Stimulated activated CD8-positive, alpha-beta memory T cell treated with anti-CD3 and anti-CD28 coated beads, Interleukin-7, amount 100 ng/mL, for 1 hour (primary cell): ENCODE data around the gene EXD3.
"Not testable (repeated sequence)": the region's sequence is repeated elsewhere in the genome, so short reads cannot be mapped to it uniquely, and the experiment has no call there.

Source experiments
- DNase-seq, 2 donors: peaks; one replicate each; pipeline ENCODE4 v3.0.0-alpha.2; 2020; ENCODE audit warnings: low read depth in 2 of 2

The EXD3 gene

GRCh38 chr9:137272241-137273094, 150.5 kb downstream of the EXD3 start:
- DNase-seq = no peak

DNA sequence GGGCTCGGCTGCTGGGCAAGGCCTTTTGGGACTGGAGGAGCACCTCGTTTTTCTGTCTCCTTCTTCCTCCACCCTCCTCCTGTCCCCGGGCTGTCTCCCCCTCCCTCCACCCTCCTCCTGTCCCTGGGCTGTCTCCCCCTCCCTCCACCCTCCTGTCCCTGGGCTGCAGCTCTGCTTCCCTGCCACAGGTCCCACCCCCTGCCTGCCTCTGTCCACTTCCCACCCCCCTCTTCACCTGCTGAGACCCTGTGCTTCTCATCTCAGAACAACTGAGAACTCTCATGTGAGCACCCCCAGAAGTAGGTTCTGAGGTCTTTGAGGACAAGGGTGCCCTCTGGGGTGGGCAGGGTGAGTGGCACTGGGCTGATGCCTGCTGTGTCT, 151.3 kb downstream of the EXD3 start:
- no peak for DNase-seq

DNA sequence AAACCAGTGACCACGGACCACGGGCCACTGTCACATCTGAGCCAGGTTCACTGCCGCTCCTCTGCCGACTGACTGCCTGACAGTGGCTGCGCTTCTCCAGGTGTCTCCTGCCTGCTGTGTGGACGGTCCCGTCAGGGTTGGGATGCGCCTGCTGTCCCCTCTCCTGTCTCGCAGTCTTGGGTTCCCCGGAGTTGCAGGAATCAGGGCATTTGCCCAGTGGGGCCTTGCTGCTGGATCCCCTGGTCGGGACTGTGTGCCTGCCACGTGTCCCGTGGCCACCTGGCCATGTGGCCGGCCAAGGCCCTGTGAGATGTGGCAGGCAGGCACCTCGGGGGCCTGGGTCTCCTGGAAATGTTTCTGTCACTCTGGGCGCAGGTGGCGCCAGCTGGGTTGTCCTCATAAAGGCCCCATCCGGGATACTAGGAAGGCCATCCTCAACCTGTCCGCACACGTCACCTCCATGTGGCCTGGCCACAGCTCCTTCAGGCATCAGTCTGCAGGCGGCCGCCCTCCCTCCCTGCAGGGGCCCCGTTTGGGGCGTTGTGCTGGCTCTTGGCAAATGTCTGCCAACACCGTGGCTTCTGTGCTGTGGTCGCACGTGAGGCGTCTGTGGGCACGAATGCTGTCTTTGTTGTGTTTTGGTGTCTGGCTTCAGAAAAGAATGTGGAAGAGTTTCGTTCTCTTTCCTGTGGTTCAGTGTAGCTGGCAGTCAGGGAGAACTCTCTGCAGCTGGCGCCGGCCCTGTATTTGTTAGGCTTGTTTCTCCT, 151.8 kb downstream of the EXD3 start:
- no peak for DNase-seq

- DNase-seq = no peak
These were observed 153.7 kb downstream of the EXD3 start for GRCh38 chr9:137269231-137269772.

GRCh38 chr9:137268538-137269201, 154.3 kb downstream of the EXD3 start:
- no peak for DNase-seq

DNA sequence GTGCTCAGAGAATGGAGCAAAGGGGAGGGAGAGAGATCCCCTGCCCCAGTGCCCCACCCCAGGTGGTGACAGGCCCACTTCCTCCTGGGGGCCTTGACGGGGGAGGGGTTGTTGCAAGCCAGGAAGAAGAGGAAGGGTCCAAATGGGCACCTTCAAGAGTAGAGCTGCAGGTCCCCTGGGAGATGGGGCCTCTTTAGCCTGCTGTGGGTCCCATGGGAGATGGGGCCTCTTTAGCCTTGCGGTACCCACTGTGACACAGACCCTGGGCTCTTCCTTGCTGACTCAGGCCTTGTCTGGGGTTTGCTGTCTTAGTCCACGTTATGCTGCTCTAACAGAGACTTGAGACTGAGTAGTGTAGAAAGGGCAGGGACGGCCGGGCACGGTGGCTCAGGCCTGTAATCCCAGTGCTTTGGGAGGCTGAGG, 155.0 kb downstream of the EXD3 start:
- DNase-seq = no peak

DNA sequence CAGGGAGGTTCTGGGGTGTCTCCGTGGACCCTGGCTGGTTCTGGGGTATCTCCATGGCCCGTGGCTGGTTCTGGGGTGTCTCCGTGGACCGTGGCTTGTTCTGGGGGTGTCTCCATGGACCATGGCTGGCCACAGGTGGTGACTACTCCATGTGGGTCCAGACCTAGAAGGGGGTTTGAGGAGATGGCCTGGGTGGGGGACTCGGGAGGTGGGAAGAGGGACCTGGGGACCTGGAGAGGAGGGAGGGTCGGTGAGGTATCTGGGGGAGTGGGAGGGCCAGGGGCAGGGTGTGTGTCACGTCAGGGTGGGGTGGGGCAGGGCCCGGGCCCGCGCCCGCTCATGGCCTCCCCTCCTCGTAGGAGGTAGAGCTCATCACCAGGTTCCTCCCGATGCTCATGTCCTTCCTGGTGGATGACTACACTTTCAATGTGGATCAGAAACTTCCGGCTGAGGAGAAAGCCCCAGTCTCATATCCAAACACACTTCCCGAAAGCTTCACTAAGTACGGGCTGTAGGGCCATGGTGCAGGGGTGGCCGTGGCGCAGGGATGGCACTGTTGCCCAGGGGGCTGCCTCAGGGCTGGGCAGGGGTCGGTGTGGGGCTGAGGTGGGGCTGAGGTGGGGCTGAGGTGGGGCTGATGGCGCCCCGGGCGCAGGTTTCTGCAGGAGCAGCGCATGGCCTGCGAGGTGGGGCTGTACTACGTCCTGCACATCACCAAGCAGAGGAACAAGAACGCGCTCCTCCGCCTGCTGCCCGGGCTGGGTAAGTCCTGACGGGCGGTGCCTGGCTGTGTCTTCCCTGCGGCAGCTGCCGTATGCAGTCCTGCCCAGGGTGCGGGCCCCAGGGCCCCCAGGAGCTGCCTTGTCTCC, 156.1 kb downstream of the EXD3 start:
- no peak for DNase-seq

DNA sequence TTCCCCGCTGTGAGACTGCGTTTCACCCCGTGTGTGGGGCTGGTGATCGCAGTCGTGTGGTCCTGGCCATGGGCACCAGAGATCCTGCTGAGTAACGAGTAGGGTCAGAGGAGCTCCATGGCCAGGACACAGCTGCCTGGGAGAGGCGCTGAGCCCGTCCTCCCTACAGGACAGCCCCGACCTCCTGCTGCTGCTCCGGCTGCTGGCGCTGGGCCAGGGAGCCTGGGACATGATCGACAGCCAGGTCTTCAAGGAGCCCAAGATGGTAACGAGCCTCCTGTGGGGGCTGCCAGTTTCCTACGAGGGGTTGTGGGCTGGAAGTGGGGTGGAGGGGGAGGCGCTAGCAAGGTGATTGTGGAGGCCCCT, 156.8 kb downstream of the EXD3 start:
- DNase-seq = no peak

- DNase-seq = no peak
These were observed 157.3 kb downstream of the EXD3 start for GRCh38 chr9:137265496-137266161.

DNA sequence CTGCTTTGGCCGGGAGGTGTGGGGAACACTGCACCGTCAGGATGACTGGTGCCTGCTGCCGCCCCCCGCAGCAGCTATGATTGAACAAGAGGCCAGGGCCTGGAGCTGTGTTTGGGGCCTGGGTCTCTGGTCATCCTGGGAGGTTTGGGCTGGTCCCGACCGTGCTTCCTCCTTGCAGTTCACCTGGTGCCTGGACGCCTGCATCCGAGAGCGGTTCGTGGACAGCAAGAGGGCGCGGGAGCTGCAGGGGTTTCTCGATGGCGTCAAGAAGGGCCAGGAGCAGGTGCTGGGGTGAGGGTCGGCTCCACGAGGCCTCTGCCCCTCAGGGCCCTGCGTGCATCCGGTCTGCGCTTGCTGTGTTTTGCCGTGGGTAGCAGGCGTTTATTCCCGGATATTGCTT, 158.9 kb downstream of the EXD3 start:
- DNase-seq = no peak

DNA sequence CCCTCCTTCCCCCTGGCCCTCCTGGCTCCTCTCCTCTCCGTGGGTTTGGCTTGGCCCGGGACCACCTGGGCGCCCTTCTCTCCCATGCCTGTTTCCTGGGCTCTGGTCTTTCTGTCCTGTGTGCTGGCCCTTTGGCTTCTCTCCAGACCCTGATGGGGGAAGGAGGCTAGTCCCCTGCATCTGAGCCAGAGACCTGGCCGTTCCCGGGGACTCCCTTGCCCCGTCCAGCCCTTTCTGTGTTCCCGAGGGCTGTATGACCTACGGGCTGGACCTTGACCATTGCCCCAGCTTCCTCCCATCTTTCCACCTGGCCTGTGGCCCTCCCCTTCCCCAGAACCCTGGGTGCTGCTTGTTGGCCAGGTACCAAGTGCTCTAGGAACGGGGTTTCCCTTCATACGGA, 159.5 kb downstream of the EXD3 start:
- no peak for DNase-seq

DNA sequence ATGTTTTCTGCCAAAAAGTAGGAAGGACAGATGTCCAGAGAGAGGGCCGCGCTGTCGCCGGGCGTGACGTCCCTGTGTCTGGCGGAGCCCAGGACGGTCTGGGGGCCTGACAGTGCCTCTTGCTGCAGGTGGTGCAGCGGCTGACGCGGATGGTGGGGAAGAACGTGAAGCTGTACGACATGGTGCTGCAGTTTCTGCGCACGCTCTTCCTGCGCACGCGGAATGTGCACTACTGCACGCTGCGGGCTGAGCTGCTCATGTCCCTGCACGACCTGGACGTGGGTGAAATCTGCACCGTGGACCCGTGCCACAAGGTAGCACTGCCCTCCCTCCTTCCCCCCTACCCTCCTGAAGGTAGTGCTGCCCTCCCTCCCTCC, 160.1 kb downstream of the EXD3 start:
- DNase-seq = no peak

- not testable (repeated sequence) for DNase-seq
These were observed 160.6 kb downstream of the EXD3 start for GRCh38 chr9:137262173-137262908.
